Right atrium auricular region (tissue), 2 donors: Measurements from ENCODE around the gene VIT. TPM values are rescaled to one million over a fixed set of nuclear protein-coding genes. Genes with fewer than 3 reads are reported as not detected.

ENCODE experiments used
- DNase-seq: peaks from one replicate; pipeline ENCODE4 v3.0.0-alpha.2; 2019; ENCODE audit warnings: low spot score
- H3K27ac ChIP-seq, 2 donors: fragments of 200-600 bp; sonication (generic); 1 replicate in 1 of 2; 2 replicates in 1 of 2; pipeline ENCODE4 v1.5.1; 2016 to 2019
- H3K27me3 ChIP-seq, 2 donors: fragments of 200-600 bp; sonication (generic); one replicate each; pipeline versions ENCODE4 v1.5.1 to v1.6.0; 2017 to 2019
- H3K36me3 ChIP-seq: fragments of 200-600 bp; sonication (generic); one replicate; pipeline ENCODE4 v1.5.1; 2016
- H3K4me1 ChIP-seq, 2 donors: fragments of 200-600 bp; sonication (generic); one replicate each; pipeline versions ENCODE4 v1.5.1 to v1.6.0; 2017 to 2019
- H3K4me3 ChIP-seq, 2 donors: fragments of 200-600 bp; sonication (generic); 1 replicate in 1 of 2; 2 replicates in 1 of 2; pipeline ENCODE4 v1.5.1; 2017 to 2019; ENCODE audit warnings: mild to moderate bottlenecking in 1 of 2, moderate library complexity in 1 of 2
- H3K9me3 ChIP-seq, 2 donors: fragments of 200-600 bp; sonication (generic); one replicate each; pipeline ENCODE4 v1.5.1; 2019
- total RNA-seq, 2 donors: library from RNA; depleted of rRNA; stranded (reverse); fragments of >200 nt; gene quantifications; one replicate each; pipeline ENCODE4 v1.1.0, GENCODE V29; 2016
- TF ChIP-seq, protein P1 (sequence below), 2 donors: fragments of 200-600 bp; sonication (generic); IDR thresholded peaks; one replicate each; pipeline ENCODE4 v1.5.1; 2019; ENCODE audit warnings: antibody characterized with exemption in 2 of 2

Gene VIT, protein sequence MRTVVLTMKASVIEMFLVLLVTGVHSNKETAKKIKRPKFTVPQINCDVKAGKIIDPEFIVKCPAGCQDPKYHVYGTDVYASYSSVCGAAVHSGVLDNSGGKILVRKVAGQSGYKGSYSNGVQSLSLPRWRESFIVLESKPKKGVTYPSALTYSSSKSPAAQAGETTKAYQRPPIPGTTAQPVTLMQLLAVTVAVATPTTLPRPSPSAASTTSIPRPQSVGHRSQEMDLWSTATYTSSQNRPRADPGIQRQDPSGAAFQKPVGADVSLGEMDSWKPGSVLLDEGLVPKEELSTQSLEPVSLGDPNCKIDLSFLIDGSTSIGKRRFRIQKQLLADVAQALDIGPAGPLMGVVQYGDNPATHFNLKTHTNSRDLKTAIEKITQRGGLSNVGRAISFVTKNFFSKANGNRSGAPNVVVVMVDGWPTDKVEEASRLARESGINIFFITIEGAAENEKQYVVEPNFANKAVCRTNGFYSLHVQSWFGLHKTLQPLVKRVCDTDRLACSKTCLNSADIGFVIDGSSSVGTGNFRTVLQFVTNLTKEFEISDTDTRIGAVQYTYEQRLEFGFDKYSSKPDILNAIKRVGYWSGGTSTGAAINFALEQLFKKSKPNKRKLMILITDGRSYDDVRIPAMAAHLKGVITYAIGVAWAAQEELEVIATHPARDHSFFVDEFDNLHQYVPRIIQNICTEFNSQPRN
- 10 to 100 TPM; 12.3 to 16.9 TPM for total RNA-seq

DNA sequence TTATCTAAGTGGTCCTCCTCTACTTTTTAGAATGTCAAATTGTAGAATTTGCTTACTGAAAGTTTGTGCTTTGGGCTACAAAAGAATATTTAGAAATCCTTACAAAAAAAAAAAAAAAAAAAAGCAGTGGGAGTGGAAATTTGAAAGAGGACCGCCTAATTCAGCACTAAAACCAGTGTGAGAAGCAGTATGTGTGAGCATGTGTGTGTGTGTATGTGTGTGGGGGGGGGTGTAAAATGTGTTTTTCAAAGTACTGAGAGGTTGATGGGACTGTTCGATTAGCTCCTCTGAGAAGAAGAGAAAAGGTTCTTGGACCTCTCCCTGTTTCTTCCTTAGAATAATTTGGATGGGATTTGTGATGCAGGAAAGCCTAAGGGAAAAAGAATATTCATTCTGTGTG lies at the start of gene VIT:
Gene VIT, plus strand, starts transcription at position 175 of the 400 bp plus-strand sequence. CDS start 19,664 bp downstream, outside the sequence.
- Histone ChIP-seq H3K36me3 (no peaks in the 10 kb centered on the region), H3K9me3 (no peaks in the 10 kb centered on the region), H3K4me3 (peak within 1 kb of the TSS; percentile 24 to 28), H3K27me3 (no peaks in the 10 kb centered on the region), H3K4me1 (no peaks in the 10 kb centered on the region), H3K27ac (peak within 1 kb of the TSS; percentile 31 to 35)
- DNase-seq = no peak
- TF ChIP-seq, protein P1, sequence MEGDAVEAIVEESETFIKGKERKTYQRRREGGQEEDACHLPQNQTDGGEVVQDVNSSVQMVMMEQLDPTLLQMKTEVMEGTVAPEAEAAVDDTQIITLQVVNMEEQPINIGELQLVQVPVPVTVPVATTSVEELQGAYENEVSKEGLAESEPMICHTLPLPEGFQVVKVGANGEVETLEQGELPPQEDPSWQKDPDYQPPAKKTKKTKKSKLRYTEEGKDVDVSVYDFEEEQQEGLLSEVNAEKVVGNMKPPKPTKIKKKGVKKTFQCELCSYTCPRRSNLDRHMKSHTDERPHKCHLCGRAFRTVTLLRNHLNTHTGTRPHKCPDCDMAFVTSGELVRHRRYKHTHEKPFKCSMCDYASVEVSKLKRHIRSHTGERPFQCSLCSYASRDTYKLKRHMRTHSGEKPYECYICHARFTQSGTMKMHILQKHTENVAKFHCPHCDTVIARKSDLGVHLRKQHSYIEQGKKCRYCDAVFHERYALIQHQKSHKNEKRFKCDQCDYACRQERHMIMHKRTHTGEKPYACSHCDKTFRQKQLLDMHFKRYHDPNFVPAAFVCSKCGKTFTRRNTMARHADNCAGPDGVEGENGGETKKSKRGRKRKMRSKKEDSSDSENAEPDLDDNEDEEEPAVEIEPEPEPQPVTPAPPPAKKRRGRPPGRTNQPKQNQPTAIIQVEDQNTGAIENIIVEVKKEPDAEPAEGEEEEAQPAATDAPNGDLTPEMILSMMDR (IDR thresholded peaks at IDR 0.05) = no peak

DNA sequence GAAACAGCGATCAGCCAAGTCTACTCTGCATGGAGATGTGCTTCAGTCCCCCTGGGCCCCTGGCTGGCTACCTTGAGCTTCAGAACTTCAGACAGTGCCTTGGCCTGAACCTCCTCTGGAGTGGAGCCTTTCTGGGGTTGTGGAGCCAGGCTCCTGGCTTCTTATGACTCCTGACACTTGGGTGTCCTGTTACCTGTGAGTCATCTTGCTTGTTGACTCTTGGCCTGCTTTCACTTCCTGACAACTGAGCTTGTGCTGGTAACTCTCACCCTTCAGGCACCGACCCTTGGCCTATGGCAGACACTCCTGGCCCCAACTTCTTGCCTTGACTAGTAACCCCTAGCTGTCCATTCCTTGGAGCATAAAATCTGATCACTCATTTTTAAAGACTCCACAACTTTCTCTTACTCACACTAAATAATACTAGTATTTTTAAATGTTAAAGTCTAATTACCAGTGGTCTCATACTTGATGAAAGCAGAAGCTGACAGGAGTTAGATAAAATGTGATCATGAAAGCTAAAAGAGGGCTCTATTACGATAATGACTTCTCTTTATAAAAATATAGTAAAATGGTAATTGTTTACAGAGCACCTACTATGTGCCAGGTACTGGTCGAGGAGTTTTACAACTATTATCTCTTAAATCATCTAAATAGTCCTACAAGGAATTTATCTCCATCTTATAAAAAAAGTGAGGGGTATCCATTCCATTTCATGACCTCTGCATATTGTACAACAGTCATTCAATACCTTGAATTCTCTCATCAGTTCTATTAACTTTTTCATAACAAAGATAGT lies 46.3 kb upstream of the VIT start:
- Histone ChIP-seq H3K4me3 (no peak overlapping the region), H3K9me3 (no peaks in the 10 kb centered on the region), H3K27me3 (no peaks in the 10 kb centered on the region), H3K27ac (no peak overlapping the region), H3K4me1 (no peaks in the 10 kb centered on the region), H3K36me3 (no peaks in the 10 kb centered on the region)
- TF ChIP-seq, protein P1 (IDR thresholded peaks at IDR 0.05) = no peak
- DNase-seq = no peak

DNA sequence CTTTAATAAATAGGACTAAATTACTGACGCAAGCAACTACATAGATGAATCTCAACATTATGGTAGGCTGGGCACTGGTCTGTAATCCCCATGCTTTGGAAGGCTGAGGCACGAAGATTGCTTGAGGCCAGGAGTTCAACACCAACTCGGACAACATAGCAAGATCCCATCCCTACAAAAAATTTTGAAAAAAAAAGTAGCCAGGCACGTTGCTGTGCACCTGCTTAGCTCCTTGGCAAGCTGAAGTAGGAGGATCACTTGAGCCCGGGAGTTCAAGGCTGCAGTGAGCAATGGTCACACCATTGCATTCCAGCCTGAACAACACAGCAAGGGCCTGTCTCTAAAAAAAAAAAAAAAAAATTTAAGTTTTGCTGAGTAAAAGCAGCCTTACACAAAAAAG lies 43.4 kb upstream of the VIT start:
- no peak overlapping the region for H3K27ac ChIP-seq
- no peaks in the 10 kb centered on the region for H3K4me1 ChIP-seq

DNA sequence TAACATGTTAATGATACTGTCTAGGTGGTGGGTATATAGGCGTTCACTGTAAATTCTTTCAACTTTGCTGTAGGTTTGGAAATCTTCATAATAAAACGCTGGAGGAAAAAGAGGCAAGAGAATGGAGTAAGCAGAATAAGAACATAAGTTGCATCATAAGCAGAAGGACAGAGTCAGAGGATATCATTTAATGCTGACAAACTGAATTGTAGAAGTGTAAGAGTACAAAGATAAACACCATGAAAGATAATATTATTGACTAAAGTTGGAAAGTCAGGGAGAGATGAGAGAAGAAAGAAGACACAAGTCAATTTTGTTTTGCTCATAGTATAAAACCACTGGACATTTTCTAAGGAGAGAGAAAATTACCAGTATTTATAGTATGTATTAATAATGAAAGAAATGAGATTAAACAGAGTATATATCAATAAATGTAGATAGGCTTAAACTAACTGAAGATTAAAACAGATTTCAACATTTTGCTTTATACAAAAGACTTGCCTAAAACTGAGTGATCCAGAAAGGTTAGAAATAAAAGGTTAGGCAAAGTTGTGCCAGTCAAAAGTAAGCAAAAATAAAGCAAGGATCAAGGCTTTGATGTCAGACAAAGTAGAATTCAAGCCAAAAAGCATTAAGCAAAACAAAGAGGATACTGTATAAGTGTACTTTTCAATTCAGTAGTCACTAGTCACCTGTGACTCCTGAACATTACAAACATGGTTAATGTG lies 42.4 kb upstream of the VIT start:
- Histone ChIP-seq H3K4me1 (no peaks in the 10 kb centered on the region), H3K36me3 (no peaks in the 10 kb centered on the region), H3K27me3 (no peaks in the 10 kb centered on the region), H3K27ac (no peak overlapping the region), H3K9me3 (no peaks in the 10 kb centered on the region), H3K4me3 (no peak overlapping the region)
- no peak for DNase-seq
- TF ChIP-seq, protein P1 (IDR thresholded peaks at IDR 0.05) = no peak

More for the DNA sequence above, 43.4 kb upstream of the VIT start:
- Histone ChIP-seq H3K9me3 (no peaks in the 10 kb centered on the region), H3K36me3 (no peaks in the 10 kb centered on the region), H3K4me3 (no peak overlapping the region), H3K27me3 (no peaks in the 10 kb centered on the region)
- TF ChIP-seq, protein P1 (IDR thresholded peaks at IDR 0.05) = no peak
- no peak for DNase-seq

DNA sequence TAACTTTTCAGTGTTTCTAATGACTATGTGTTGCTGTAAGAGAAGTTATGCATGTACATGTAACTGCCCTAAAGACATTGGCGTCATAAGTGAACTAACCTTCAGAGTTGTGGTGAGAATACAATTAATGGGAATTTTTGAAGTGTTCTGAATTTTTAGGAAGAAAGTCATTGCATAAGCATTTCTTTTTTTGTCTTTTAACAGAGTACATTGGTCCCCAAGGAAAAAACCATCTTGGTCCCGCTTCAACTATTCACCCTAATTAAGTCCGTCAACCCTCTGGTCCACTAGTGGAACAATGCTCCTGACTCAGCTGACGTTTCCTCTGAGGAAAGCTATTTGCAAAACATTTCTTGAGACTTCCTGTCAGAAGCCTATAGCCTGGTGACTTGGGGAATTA lies 41.1 kb upstream of the VIT start:
- DNase-seq = no peak
- no peaks in the 10 kb centered on the region for H3K9me3 ChIP-seq
- H3K27me3 ChIP-seq = no peaks in the 10 kb centered on the region
- peak overlapping the region; percentile 31 to 40 for H3K27ac ChIP-seq
- no peak overlapping the region for H3K4me3 ChIP-seq
- TF ChIP-seq, protein P1 (IDR thresholded peaks at IDR 0.05) = no peak
- no peaks in the 10 kb centered on the region for H3K36me3 ChIP-seq
- H3K4me1 ChIP-seq = no peaks in the 10 kb centered on the region
